ENCODE data around the gene CYSLTR1. TPM values are rescaled to one million over a fixed set of nuclear protein-coding genes. Genes with fewer than 3 reads are reported as not detected.
A peak's percentile ranks its signal among the peaks of the same experiment; 100 is the strongest.

CYSLTR1 gene
- total RNA-seq, 1 donor from 2014 or later = not detected

DNA sequence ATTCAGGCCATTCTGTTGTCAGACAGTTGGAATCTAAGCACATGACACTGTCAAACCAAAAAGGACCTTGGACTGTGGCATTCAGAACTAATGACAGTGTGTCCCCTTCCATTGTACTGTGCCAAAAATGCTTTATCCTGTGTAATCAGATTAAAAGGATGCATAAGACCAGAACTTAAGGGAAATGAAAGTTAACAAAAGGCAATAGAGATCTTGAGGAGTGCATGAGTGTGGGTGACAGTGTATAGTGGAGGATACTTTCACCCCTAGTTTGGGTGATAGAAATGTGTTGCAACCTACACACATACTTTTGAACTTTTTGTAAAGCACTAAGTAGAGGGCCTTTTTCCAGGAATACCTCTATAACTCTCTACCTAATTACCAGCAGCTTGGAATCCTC is 4.5 kb downstream of the CYSLTR1 start:
- FAIRE-seq (peak; percentile 66), DNase-seq (ENCODE audit: low read depth) (no peak)
- no peak overlapping the region for H3K4me2 ChIP-seq (ENCODE audit: low read length)
- no peak overlapping the region for H3K4me3 Mint-ChIP-seq (ENCODE audit: unreplicated experiment)
- no peaks in the 10 kb centered on the region for H3K9me3 Mint-ChIP-seq (ENCODE audit: unreplicated experiment)
- no peak overlapping the region for H3K27ac Mint-ChIP-seq (ENCODE audit: unreplicated experiment)
- no peaks in the 10 kb centered on the region for H3K4me1 Mint-ChIP-seq (ENCODE audit: low read depth, unreplicated experiment)
- no peak overlapping the region for H3K9ac ChIP-seq (ENCODE audit: low read length)
- no peaks in the 10 kb centered on the region for H3K4me1 ChIP-seq (ENCODE audit: insufficient read depth, low read length)
- TF ChIP-seq, protein P1, sequence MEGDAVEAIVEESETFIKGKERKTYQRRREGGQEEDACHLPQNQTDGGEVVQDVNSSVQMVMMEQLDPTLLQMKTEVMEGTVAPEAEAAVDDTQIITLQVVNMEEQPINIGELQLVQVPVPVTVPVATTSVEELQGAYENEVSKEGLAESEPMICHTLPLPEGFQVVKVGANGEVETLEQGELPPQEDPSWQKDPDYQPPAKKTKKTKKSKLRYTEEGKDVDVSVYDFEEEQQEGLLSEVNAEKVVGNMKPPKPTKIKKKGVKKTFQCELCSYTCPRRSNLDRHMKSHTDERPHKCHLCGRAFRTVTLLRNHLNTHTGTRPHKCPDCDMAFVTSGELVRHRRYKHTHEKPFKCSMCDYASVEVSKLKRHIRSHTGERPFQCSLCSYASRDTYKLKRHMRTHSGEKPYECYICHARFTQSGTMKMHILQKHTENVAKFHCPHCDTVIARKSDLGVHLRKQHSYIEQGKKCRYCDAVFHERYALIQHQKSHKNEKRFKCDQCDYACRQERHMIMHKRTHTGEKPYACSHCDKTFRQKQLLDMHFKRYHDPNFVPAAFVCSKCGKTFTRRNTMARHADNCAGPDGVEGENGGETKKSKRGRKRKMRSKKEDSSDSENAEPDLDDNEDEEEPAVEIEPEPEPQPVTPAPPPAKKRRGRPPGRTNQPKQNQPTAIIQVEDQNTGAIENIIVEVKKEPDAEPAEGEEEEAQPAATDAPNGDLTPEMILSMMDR (IDR thresholded peaks at IDR 0.05; ENCODE audit: insufficient read depth, low read depth, low read length) = no peak
- no peak for TF ChIP-seq EZH2 (IDR thresholded peaks at IDR 0.05; ENCODE audit: insufficient read depth, low read length)
- no peaks in the 10 kb centered on the region for H3K27me3 Mint-ChIP-seq (ENCODE audit: low read depth, unreplicated experiment)
- no peaks in the 10 kb centered on the region for H3K36me3 ChIP-seq (ENCODE audit: insufficient read depth, low read length)
- H3K4me3 ChIP-seq (ENCODE audit: insufficient read depth, low read depth, low read length) = no peak overlapping the region
- no peak overlapping the region for H3K27ac ChIP-seq (ENCODE audit: low read depth, low read length)
- no peaks in the 10 kb centered on the region for H3K79me2 ChIP-seq (ENCODE audit: insufficient read depth, low read length)
- no peaks in the 10 kb centered on the region for H3K36me3 Mint-ChIP-seq (ENCODE audit: low read depth, unreplicated experiment)
- no peaks in the 10 kb centered on the region for H3K27me3 ChIP-seq (ENCODE audit: insufficient read depth, low read length)
- no peaks in the 10 kb centered on the region for H4K20me1 ChIP-seq (ENCODE audit: insufficient read depth, low read length)
- H2AFZ ChIP-seq (ENCODE audit: low read depth, low read length) = no peak overlapping the region
- no peaks in the 10 kb centered on the region for H3K9me3 ChIP-seq (ENCODE audit: insufficient read depth, low read depth, low read length)

DNA sequence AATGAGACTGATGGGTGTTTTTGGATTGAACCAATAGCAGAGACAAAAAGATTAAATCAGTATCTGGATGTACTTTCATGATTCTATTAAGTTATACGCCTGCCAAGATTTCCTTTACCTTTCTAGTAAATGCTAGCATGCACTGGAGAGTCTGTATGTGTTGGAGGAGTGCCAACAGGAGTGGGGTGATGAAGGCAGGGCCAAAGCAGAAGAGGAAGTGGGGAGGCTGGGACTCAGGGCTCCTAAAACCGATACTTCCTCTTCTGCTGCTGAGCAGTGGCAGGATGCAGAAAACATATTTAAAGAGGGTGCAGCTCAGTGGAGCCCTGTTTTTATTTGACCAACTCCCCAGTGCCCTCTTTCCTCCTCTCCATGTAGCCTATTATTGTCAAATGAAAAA is 5.6 kb downstream of the CYSLTR1 start:
- Histone ChIP-seq H4K20me1 (ENCODE audit: insufficient read depth, low read length) (no peaks in the 10 kb centered on the region), H3K9me3 (ENCODE audit: insufficient read depth, low read depth, low read length) (no peaks in the 10 kb centered on the region), H3K27ac (ENCODE audit: low read depth, low read length) (no peak overlapping the region), H3K79me2 (ENCODE audit: insufficient read depth, low read length) (no peaks in the 10 kb centered on the region), H3K27me3 (ENCODE audit: insufficient read depth, low read length) (no peaks in the 10 kb centered on the region), H3K36me3 (ENCODE audit: insufficient read depth, low read length) (no peaks in the 10 kb centered on the region), H3K4me2 (ENCODE audit: low read length) (no peak overlapping the region), H3K4me3 (ENCODE audit: insufficient read depth, low read depth, low read length) (no peak overlapping the region), H3K4me1 (ENCODE audit: insufficient read depth, low read length) (no peaks in the 10 kb centered on the region), H2AFZ (ENCODE audit: low read depth, low read length) (no peak overlapping the region), H3K9ac (ENCODE audit: low read length) (no peak overlapping the region)
- Mint-ChIP-seq H3K4me1 (ENCODE audit: low read depth, unreplicated experiment) (no peaks in the 10 kb centered on the region), H3K4me3 (ENCODE audit: unreplicated experiment) (no peak overlapping the region), H3K9me3 (ENCODE audit: unreplicated experiment) (no peaks in the 10 kb centered on the region), H3K27ac (ENCODE audit: unreplicated experiment) (no peak overlapping the region), H3K36me3 (ENCODE audit: low read depth, unreplicated experiment) (no peaks in the 10 kb centered on the region), H3K27me3 (ENCODE audit: low read depth, unreplicated experiment) (no peaks in the 10 kb centered on the region)
- no peak for FAIRE-seq
- no peak for TF ChIP-seq EZH2 (IDR thresholded peaks at IDR 0.05; ENCODE audit: insufficient read depth, low read length)
- TF ChIP-seq, protein P1 (IDR thresholded peaks at IDR 0.05; ENCODE audit: insufficient read depth, low read depth, low read length) = no peak
- DNase-seq (ENCODE audit: low read depth) = no peak

DNA sequence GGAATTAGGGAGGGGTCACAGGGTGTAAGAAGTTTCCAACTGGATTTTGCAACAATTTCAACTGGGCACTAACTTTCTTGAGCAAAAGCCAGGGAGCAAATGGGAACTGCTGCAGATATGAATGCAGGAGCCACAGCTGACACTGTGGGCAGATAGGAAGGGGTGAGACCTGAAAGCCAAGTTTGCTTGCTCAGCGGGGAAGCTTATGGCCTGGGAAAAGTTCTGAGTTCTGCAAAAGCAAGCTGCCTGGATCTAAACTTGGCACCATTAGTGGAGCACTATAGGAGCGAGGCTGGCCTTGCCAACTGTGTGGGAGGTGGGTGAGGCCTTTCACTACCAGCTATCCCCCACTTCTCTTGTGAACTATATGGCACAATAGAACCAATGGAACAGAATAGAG is 11.1 kb downstream of the CYSLTR1 start:
- H3K27ac Mint-ChIP-seq (ENCODE audit: unreplicated experiment) = no peak overlapping the region
- H3K4me1 ChIP-seq (ENCODE audit: insufficient read depth, low read length) = no peaks in the 10 kb centered on the region
- H3K9me3 Mint-ChIP-seq (ENCODE audit: unreplicated experiment) = no peaks in the 10 kb centered on the region

More for the DNA sequence above, 11.1 kb downstream of the CYSLTR1 start:
- no peaks in the 10 kb centered on the region for H3K27me3 ChIP-seq (ENCODE audit: insufficient read depth, low read length)
- no peak for DNase-seq (ENCODE audit: low read depth)
- no peak overlapping the region for H3K4me3 ChIP-seq (ENCODE audit: insufficient read depth, low read depth, low read length)
- H3K4me2 ChIP-seq (ENCODE audit: low read length) = no peak overlapping the region
- H3K4me3 Mint-ChIP-seq (ENCODE audit: unreplicated experiment) = no peak overlapping the region
- H3K4me1 Mint-ChIP-seq (ENCODE audit: low read depth, unreplicated experiment) = peaks cover 3% of the 10 kb centered on the region
- H3K36me3 ChIP-seq (ENCODE audit: insufficient read depth, low read length) = no peaks in the 10 kb centered on the region
- no peak overlapping the region for H2AFZ ChIP-seq (ENCODE audit: low read depth, low read length)
- FAIRE-seq = no peak
- H4K20me1 ChIP-seq (ENCODE audit: insufficient read depth, low read length) = no peaks in the 10 kb centered on the region
- H3K27me3 Mint-ChIP-seq (ENCODE audit: low read depth, unreplicated experiment) = no peaks in the 10 kb centered on the region
- H3K9me3 ChIP-seq (ENCODE audit: insufficient read depth, low read depth, low read length) = no peaks in the 10 kb centered on the region
- H3K36me3 Mint-ChIP-seq (ENCODE audit: low read depth, unreplicated experiment) = no peaks in the 10 kb centered on the region
- TF ChIP-seq EZH2 (IDR thresholded peaks at IDR 0.05; ENCODE audit: insufficient read depth, low read length) = no peak
- TF ChIP-seq, protein P1 (IDR thresholded peaks at IDR 0.05; ENCODE audit: insufficient read depth, low read depth, low read length) = no peak
- H3K27ac ChIP-seq (ENCODE audit: low read depth, low read length) = no peak overlapping the region
- no peak overlapping the region for H3K9ac ChIP-seq (ENCODE audit: low read length)
- H3K79me2 ChIP-seq (ENCODE audit: insufficient read depth, low read length) = no peaks in the 10 kb centered on the region

Data from astrocyte (in vitro differentiated cells and primary cell).